Testis (tissue), 3 donors: ENCODE measurements around the gene DDX49. TPM values are rescaled to one million over a fixed set of nuclear protein-coding genes. Genes with fewer than 3 reads are reported as not detected.

Experiments
- DNase-seq: peaks from one replicate; pipeline ENCODE4 v3.0.0-alpha.2; 2019
- H3K27ac ChIP-seq, 2 donors: fragments of 200-600 bp; sonication (generic); one replicate each; pipeline ENCODE4 v1.5.1; 2019
- H3K27me3 ChIP-seq: fragments of 200-600 bp; sonication (generic); one replicate; pipeline ENCODE4 v1.5.1; 2019
- H3K36me3 ChIP-seq: fragments of 200-600 bp; sonication (generic); one replicate; pipeline ENCODE4 v1.5.1; 2017; ENCODE audit warnings: low read depth; ENCODE audit errors: missing control alignments
- H3K4me1 ChIP-seq: fragments of 200-600 bp; sonication (generic); one replicate; pipeline ENCODE4 v1.5.1; 2019
- H3K4me3 ChIP-seq, 2 donors: fragments of 200-600 bp; sonication (generic); one replicate each; pipeline ENCODE4 v1.5.1; 2017 to 2019
- H3K9me3 ChIP-seq: fragments of 200-600 bp; sonication (generic); one replicate; pipeline ENCODE4 v1.5.1; 2017
- CTCF ChIP-seq, 3 experiments: fragments of 450-650 bp in 2 of 3; fragments of 200-600 bp in 1 of 3; sonication (generic) in 1 of 3; IDR thresholded peaks; one replicate each; pipeline ENCODE4 v1.5.1; 2016 to 2019; ENCODE audit warnings: antibody characterized with exemption in 3 of 3, mild to moderate bottlenecking in 2 of 3, moderate library complexity in 1 of 3
- POLR2A ChIP-seq: fragments of 450-650 bp; IDR thresholded peaks from one replicate; pipeline ENCODE4 v1.6.1; 2017; ENCODE audit warnings: antibody characterized with exemption, mild to moderate bottlenecking, moderate library complexity
- WGBS, 2 donors: methylation state at CpG; one replicate each; pipeline ENCODE4 v1.1.5; 2018; 5-methylcytosine and 5-hydroxymethylcytosine counted together
- intact Hi-C: fragments of 100-400 bp; cut with DNase I; formaldehyde crosslinking; loops from one replicate; pipeline ENCODE4 v1.15.1; 2023; ENCODE audit warnings: low total_unique reads
- polyA plus RNA-seq: library from polyadenylated mRNA; stranded (reverse); fragments of 350-450 nt; fragmentation: Illumina TruSeq; extraction: RNeasy Lipid Tissue Mini Kit (QIAGEN cat#74804); gene quantifications from one replicate; pipeline ENCODE4 v1.2.3, GENCODE V29; 2014; ENCODE audit warnings: low read depth, low replicate concordance; ENCODE audit not compliant: insufficient read depth
- total RNA-seq, 2 donors: library from RNA; depleted of rRNA; stranded (reverse); fragments of >200 nt; gene quantifications; one replicate each; pipeline ENCODE4 v1.2.3, GENCODE V29; 2016

Gene DDX49
- total and polyA plus RNA-seq, 3 donors from 2014 or later: 65.6 to 95.6 (median 84.8) TPM

GRCh38 chr19:18889949-18890745 is 29.4 kb upstream of the DDX49 start:
- DNase-seq: no peak
- TF ChIP-seq CTCF (IDR thresholded peaks at IDR 0.05) (no peak), POLR2A (no peak)
- H3K36me3 ChIP-seq: no peaks in the 10 kb centered on the region

GRCh38 chr19:18893587-18894253 is 25.8 kb upstream of the DDX49 start:
- intact Hi-C loops: no loop called here
- Histone ChIP-seq H3K4me3 (no peak overlapping the region), H3K9me3 (no peaks in the 10 kb centered on the region), H3K36me3 (no peaks in the 10 kb centered on the region), H3K27me3 (no peaks in the 10 kb centered on the region), H3K27ac (no peak overlapping the region), H3K4me1 (peaks cover 20% of the 10 kb centered on the region)
- no peak for DNase-seq
- 53 to 54% methylated on average over 12 to 18 of the region's 18 CpGs for WGBS, 2 donors
- TF ChIP-seq CTCF (IDR thresholded peaks at IDR 0.05) (no peak), POLR2A (no peak)

More at GRCh38 chr19:18889949-18890745, 29.4 kb upstream of the DDX49 start:
- no peak overlapping the region for H3K27ac ChIP-seq
- H3K4me3 ChIP-seq: no peak overlapping the region
- intact Hi-C loops: no loop called here
- no peaks in the 10 kb centered on the region for H3K9me3 ChIP-seq
- H3K27me3 ChIP-seq: no peaks in the 10 kb centered on the region
- peaks cover 9% of the 10 kb centered on the region for H3K4me1 ChIP-seq
- WGBS, 2 donors: 85 to 88% methylated on average over 10 of the region's 10 CpGs

GRCh38 chr19:18894254-18895037 is 25.1 kb upstream of the DDX49 start:
- peak; percentile 69 for DNase-seq
- H3K36me3 ChIP-seq: no peaks in the 10 kb centered on the region
- no peaks in the 10 kb centered on the region for H3K27me3 ChIP-seq
- no peak overlapping the region for H3K27ac ChIP-seq
- peak overlapping the region; percentile 50 to 65 for H3K4me3 ChIP-seq
- H3K9me3 ChIP-seq: no peaks in the 10 kb centered on the region
- TF ChIP-seq POLR2A (no peak), CTCF (IDR thresholded peaks at IDR 0.05) (no peak)
- intact Hi-C loops: no loop called here
- peaks cover 21% of the 10 kb centered on the region for H3K4me1 ChIP-seq
- 0 to 4% methylated on average over 8 to 25 of the region's 28 CpGs for WGBS, 2 donors

- Histone ChIP-seq H3K9me3 (no peaks in the 10 kb centered on the region), H3K4me1 (peaks cover 21% of the 10 kb centered on the region), H3K4me3 (peak overlapping the region; percentile 50 to 65), H3K27me3 (no peaks in the 10 kb centered on the region), H3K27ac (peak overlapping the region; percentile 53 to 72), H3K36me3 (no peaks in the 10 kb centered on the region)
- TF ChIP-seq POLR2A (no peak), CTCF (IDR thresholded peaks at IDR 0.05) (peak in 2 of 3 experiments; percentile 40 to 48)
- DNase-seq: peak; percentile 84
- intact Hi-C loops: no loop called here
- 0 to 6% methylated on average over 3 to 40 of the region's 72 CpGs for WGBS, 2 donors
These were observed 24.3 kb upstream of the DDX49 start for GRCh38 chr19:18895038-18895823.
